UCSD-AML1 (cell line): ENCODE results near the gene NT5C3A.
A peak's percentile ranks its signal among the peaks of the same experiment; 100 is the strongest.
"Not testable (repeated sequence)": the region's sequence is repeated elsewhere in the genome, so short reads cannot be mapped to it uniquely, and the experiment has no call there.

ENCODE experiments used
- DNase-seq: peaks from one replicate; lab custom pipeline; 2025; ENCODE audit not compliant: unreplicated experiment; lab: John Stamatoyannopoulos, UW

The NT5C3A gene

DNA sequence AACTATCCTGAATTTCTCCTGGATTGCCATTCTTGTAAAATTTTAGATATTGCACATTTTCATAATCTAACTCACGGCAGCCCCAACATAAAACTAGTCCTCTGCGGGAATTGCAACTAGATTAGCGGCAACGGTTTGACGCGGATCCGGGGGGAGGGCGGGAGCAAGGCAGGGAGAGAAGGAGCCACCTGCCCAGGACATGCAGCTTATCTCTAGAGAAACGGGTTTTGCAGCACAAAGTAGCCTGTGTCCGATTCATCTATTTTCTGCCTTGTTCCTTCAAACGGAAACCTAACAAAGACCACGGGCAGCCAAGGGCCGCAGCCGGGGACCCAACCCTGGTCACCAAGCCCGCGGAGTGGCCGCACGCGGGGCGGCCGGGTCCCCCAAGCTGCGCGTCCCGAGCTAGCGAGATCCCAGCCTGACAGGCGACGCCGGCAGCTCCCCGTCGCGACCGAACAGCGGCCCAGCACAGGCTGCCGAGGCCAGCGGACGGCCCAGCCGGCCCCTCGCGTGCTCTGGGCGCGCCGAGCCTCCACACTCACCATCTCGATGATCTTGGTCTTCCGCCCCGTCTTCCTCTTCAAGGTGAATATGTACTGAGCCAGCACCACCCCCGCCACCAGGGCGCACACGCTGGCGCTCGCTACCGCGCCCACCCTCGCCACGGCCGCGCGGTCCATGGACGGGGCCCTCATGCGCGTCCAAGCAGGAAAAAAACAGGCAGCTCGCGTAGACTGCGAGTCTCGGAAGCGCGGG, at the start of gene NT5C3A:
TSS of gene NT5C3A (minus strand) at position 754 of the 759 bp plus-strand sequence. CDS start at position 683, 71 bp downstream.
- DNase-seq: peak; percentile 31

DNA sequence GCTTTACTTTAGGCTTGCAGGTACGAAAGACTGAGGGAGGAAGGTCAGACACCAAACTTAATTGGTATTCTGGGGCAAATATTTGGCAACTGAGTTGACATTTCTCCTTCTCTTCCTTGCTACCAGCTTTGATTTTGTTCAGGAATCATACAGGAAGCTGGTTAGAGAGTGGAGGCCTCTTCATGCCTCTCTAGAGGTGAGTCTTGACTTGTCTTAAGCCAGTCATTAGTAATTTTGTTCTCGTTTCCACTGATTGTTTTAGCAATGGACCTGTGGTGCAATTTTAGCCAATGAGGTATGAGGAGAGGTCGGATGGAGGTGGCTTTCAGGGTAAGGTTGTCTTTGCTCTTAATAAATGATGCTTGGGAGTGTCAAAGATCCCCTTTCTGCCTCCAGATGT, 49.0 kb upstream of the NT5C3A start:
- DNase-seq: no peak

DNA sequence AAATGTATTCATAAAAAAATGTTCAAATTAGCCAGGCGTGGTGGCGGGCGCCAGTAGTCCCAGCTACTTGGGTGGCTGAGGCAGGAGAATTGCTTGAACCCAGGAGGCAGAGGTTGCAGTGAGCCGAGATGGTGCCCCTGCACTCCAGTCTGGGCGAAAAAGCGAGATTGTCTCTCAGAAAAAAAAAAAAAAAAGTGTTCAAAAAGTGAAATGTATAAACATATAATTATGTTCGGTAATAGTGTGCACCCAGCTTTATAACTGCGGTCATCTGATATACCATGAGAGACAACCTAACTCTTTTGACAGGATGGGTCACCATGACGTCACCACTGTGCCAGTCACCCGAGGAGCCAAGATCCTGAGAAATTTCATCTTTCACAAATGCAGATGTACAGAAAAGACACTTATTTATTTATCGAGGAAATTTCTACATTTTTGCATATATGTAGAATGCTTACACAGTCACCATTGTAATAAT, 47.2 kb upstream of the NT5C3A start:
- DNase-seq: no peak

DNA sequence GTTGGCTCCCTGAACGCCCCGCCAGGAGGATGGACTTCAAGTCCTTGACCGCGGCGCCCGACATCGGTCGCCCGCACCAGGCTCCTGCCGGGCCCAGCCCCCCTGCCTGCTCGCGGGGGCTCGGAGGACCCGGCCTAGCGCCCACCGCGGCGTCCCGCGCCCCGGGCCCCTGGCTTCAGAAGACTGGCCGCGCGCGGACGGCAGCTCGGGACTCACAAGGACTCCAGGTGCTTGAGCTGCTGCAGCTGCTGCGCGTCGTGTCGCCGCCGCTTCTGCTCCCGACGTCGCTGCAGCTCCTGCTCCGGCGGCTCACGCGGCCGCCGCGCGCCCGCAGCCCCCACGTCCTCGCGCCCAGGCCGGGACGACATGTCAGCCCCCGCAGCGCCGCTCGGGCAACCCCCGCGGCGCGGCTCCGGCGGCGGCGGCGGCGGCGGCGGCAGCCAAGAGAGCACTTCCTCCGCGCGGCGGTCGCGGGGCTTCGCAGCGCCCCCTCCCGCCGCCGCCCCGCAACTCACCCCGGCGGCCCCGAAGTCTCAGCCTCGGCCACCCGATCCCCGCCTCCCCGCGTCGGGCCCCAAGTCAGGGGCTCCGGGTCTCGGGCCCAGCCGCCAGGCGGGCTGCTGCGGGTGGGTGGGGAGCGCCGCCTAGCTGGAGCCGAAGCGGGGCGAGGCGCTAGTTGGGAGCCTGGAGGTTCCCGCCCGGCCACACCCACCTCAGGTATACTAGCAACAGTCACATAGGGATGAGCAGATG, 46.6 kb upstream of the NT5C3A start, which contains the start of gene RP9:
TSS of gene RP9 (minus strand) at position 400 of the 753 bp plus-strand sequence. CDS start at position 368, 32 bp downstream.
- peak; percentile 70 for DNase-seq

DNA sequence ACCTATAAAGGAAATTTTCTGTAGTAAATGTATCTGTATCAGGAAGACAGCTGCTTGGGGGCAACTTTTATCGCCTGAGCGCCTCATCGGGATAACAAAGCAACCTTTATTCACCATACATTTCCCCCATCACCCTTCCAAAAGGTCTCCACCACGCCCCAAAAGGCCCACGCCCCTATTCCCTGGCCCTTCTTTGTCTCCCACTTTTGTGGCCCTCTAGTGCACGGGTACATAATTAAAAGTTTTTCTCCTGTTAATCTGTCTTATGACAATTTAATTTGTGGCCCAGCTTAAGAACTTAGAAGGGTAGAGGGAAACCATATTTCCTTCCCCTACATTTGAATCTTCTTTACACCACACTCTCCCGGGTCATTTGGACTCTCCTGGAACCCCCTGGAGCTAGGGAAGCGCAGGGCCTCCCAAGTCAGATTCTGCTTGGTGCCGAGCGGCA, 46.0 kb upstream of the NT5C3A start:
- DNase-seq: peak; percentile 27

DNA sequence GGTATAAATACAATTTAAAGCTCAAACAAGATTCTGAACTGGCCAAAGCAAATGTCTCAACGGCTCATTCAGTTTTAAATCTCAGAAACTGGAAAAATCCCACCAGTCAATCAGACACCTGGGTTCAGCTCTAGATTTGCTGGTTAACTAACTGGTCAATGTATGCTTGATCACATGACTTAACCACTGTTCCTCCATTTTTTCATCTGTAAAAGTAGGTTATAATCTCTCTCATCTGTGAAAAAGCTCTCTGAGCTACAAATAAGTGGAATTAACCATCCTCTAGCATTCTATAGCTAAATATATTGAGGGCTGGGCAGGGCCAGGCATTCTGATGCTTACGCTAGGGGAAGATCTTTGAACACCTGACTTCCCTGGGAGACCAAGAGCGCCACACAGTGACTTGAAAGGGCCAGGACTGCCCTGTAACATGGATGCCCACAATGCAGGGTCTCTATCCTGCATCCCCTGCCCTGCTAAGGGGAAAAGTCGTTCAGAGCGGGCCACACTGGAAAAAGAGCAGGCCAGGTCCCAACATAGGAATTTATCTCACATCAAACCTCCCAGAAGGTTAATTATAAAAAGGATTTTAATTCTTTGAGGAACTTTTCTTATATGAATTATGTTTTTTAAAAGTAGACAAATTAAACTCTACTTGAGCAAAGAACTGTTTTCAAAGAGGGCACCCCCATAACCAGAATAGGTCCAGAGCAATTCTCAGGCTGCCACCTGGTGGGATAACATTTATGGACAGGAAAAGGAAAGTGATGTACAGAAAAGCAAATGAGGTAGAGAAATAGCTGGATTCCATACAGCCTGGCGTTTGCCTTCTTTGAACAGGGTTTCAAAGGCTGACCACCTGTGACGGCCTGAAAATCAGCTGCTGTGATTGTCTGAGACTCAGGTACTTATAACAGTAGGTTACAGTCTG, 44.8 kb upstream of the NT5C3A start:
- peak; percentile 8 for DNase-seq

DNA sequence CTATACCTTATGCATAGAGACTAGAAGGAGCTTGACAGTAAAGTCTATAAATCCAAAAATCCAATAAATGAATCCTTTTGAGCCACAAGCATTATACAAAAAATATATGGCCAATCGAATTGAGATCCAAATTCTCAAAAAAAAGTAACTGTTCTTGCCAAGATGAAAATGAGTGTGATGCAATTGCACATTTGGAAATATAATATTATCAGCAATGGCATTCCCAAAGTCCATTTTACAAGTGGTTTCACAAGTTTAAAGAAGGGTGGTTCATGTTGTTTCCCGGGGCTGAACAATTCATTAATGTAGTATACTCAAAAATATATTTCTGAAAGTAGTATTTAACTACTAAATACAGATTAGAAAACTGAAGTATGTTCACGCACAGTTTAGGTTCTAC, 39.3 kb upstream of the NT5C3A start:
- no peak for DNase-seq

DNA sequence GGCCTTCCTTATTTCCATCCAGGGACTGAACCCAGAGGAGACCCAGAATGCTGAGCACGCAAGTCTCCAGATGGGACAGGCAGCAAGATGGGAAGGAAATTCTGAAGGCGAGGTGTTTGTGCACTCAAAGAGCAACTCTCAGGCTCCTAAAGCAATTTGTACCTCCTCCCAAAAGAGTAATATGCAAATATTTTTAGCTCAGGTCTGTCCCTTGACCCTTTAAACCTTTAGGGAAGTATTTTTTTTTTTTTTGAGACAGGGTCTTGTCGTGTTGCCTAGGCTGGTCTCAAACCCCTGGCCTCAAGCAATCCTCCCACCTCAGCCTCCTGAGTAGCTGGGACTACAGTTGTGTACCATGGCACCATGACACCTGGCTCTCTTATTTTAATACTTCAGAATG, 38.2 kb upstream of the NT5C3A start:
- DNase-seq: no peak

DNA sequence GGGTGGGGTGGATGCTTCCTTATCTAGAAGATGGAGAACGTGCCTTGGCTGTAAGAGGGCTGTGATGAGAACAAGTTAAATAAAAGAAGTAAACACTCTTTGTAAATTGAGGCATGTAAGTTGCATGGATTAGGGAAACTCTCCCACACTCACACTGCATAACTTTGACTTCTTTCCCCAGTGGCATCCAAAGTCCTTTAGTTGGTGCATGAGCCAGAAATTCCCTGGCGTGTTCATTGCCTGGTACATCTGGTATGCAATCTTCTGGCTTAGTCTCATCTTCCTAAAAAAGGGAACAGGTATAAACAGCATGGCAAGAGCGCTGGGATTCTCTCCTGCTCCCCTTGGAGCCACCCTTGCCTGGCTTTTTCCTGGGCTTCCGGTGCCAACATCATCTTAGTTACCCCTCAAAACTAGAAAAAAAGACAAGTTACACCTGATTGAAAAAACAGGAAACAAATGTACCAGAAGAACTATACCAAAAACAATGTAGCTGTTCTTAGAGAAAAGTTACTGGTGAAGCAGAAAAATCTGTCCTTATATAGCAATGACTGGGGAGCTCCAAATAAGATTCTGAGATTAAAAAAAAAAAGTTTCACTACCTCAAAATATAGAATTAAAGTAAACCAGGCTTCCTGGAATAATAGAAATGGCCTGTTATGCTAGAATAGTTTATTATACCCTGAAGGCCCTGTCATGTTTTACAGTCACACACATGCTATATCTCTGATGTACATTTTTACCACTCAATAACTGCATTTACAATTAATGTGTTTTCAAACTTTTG, 36.8 kb upstream of the NT5C3A start:
- no peak for DNase-seq

DNA sequence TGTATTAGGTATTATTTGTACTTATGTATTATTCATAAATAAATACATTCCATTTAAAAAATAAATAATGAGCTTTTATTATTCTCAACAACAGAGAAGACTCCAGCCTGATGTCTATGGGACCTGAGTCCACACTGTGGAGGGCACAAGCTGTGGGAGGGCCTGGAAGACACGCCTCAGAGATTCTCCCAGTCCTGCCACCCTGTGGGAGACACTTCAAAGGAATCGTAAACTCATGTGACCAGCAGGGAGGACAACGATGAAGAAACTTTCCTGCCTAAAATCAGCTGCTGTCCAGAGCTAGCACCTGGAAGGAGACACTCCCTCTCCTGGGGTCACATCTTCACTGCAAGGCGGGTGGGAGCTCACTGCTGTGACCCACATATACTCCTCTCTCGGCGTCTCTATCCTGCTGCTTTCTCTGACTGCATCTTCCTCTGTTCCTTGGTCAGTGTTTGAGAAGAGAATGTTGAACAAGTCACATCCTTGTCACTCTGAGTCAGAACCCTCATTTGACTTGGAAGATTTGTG, 32.2 kb upstream of the NT5C3A start:
- not testable (repeated sequence) for DNase-seq

DNA sequence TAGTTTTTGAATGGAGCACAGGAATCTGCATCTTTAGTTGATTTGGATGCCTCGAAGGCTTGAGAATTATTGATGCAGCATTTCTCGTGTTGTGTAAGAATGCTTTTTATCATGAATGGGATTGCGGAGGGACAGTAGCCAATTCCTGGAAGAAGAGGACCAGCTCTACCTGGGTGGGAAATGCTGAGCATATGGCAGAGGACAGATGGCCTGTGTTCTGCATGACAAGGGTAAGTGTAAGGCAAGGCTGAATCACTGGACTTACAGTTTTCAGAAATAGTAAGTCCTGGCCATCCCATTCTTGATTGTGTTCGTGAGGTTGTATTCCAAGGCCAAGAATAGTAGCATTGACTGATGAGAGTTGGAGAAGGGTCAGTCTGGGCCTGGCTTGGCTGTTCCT, 30.7 kb upstream of the NT5C3A start:
- no peak for DNase-seq

DNA sequence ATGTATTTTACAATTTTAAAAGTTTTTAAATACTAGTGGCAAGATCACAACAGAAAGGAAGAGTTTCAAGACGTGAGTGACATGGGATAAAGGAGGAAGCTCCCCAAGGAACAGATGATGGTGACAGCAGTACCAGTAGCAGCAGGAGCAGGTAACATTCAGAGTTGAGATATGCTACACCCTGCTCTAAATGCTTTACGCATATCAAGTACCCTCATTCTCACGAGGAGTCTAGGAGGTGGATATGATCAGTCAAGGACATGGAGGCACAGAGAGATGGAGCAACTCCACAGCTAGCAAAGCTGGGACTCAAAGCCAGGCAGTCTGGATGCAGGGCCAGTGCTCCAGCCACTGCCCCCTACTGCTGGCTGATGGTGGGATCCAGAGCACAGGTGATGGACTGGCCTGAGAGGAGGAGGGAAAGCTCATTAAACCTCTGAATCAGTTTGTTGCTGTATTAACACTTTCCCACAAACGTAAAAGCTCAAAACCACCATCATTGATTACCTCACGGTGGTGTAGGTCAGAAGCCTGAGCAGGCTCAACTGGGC, 29.1 kb upstream of the NT5C3A start:
- DNase-seq: no peak

DNA sequence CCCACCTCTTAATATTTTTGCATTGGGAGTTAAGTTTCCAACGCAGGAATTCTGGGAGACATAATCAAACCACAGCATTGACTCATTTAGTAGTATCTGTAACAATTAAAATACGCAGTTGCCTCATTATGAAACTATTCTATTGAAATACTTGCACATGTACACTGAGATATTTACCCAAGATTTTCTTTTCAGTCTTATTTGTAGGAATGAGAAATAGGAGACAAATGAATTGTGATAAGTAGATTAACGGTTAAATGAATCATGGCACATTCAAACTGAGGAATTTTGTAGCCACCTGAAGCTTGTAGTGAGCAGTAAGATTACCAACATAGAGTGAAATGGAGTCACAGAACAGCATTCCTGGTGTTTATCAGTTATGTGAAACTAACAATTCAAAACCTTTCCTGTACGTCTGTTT, 28.5 kb upstream of the NT5C3A start:
- DNase-seq: no peak

DNA sequence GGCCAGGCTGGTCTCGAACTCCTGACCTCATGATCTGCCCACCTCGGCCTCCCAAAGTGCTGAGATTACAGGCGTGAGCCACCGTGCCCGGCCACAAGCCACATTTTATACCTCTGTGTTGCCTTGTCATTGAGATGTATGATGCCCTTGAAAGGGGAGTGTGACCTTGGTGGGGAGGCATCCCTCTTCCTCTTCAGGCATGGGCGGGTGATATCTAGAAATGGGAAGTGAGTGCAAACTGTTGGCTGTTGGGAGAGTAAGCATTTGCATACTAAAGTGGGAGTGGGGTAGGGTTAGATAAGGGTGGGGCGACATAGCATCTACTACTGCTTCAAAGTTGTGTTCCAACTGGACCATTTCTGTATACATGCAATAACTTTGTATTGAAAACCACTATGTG, 26.6 kb upstream of the NT5C3A start:
- DNase-seq: no peak

DNA sequence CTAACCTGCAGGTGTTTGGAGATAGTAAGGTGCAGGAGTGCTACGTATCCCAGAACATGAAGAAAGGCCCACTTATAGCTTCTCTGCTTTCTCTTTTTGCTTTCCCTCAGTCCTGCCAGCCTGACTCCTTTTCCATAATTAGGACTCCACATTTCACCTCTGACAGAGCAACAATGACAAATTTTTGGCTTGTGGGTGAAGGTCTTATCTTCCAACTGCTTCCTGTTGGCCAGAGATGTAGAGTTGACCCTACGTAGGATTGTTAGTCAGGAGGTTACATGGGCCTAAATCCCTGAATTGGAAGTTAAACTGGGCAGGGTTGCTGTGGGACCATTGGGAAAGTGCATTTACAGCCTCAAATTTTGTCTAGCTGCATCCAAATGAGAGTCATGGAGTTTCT, 25.3 kb upstream of the NT5C3A start:
- no peak for DNase-seq

DNA sequence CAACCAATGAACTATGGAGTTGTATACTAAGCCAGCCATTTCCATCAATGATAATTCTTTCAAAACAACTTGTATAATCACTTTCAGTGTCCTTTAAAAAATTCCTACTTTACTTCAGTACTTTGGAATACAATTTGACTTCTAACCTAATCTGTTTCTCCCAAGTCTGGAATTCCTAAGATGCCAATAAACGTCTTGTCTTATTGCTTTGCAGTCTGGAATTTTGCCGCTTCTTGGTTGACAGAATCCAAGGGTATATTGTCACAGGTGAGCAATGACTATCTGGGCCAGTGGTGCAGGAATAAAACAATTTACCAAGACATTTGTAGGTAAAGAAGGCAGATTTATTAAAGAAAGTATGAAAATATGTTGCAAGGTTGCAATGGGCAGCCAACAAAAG, 24.8 kb upstream of the NT5C3A start:
- DNase-seq: no peak

DNA sequence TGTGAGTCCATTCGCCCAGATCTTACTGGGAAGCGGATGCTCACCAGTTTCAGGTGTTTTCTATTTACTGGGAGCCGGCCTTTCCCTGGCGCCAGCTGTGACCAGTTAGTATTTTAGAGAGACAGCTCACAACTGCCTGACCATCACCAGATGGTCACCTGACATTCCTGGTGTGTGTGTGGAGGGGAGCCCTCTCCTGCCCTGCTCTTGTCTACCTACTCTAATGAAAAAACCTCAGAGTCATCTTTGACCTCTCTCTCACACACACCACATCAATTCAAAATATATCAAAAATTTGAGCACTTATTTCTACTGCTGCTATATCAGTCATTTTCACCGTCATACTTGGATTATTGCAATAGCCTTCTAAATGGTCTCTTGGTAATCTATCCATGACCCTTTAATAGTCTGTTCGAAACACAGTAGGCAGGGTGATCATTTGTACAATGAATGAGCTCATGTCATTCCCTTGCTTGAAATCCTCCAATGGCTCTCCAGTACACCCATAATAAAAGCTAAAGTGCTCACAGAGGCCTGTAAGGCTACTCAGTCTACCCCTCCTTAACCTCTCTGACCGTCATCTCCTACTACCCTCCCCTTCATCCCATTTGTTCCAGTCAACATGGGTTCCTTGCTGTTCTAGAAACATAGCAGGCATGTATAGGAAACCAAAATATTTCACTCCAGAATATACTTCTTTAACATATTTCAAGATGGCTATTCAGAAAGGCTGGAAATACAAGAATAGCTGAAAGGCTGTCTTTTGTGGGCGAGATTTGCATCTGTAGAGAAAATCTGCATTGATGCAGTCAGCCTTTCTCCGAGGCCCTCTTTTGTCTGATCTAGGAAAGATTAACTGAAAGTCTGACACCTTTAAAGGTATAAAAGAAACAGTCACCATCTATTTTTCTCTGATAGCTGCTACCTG, 17.5 kb upstream of the NT5C3A start:
- no peak for DNase-seq

DNA sequence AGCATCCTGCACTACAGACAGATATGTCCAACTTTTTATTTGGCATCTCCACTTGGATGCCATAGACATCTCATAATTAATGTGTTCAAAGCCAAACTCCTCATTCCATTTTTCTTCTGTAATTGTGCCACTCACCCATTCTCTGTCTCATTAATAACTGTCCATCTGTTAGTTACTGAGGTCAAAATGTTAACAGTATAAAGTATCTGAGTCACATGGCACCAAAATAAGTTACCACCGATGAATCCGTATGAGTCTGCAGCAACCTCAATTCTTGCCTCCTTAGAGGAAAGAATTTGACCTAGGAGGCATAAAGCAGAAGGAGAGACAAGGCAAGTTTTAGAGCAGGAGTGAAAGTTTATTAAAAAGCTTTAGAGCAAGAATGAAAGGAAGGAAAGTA, 16.5 kb upstream of the NT5C3A start:
- DNase-seq: no peak

DNA sequence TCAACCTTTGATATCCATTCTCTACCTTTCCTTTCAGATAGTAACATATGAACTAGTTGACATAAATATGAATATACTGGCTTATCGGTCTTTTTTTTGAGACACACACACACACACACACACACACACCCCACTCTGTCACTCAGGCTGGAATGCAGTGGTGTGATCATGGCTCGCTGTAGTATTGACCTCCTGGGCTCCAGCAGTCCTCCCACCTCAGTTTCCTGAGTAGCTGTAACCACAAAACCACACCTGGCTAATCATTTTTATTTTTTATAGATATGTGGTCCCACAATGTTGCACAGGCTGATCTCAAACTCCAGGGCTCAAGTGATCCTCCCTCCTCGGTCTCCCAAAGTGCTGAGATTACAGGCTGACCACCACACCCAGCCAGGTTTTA, 14.2 kb upstream of the NT5C3A start:
- no peak for DNase-seq
